Measurements from ENCODE around the gene GKAP1.
"Not testable (repeated sequence)": the region's sequence is repeated elsewhere in the genome, so short reads cannot be mapped to it uniquely, and the experiment has no call there.

DNA sequence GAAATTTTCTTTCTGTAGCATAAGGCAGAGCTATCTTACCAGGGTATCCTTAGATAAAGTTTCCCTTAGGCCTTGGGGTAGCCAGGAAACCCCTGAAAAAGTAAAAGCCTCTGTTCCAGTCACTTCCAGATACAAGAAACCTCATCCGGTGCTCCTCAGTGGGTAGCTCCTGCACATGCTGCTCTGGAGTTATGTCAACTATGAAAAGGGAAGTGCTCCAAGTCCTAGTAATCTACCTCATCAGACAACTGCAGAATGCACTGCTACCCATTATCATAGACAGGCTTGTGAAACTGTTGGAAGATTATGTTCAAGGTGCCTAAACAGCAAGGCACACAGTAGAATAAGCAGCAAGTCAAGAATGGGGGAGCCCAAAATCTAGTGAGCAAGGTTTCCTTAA, 8.4 kb downstream of the GKAP1 start:
- TF ChIP-seq, protein P1, sequence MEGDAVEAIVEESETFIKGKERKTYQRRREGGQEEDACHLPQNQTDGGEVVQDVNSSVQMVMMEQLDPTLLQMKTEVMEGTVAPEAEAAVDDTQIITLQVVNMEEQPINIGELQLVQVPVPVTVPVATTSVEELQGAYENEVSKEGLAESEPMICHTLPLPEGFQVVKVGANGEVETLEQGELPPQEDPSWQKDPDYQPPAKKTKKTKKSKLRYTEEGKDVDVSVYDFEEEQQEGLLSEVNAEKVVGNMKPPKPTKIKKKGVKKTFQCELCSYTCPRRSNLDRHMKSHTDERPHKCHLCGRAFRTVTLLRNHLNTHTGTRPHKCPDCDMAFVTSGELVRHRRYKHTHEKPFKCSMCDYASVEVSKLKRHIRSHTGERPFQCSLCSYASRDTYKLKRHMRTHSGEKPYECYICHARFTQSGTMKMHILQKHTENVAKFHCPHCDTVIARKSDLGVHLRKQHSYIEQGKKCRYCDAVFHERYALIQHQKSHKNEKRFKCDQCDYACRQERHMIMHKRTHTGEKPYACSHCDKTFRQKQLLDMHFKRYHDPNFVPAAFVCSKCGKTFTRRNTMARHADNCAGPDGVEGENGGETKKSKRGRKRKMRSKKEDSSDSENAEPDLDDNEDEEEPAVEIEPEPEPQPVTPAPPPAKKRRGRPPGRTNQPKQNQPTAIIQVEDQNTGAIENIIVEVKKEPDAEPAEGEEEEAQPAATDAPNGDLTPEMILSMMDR (IDR thresholded peaks at IDR 0.05; ENCODE audit: low read length): not testable (repeated sequence)
- TF ChIP-seq EZH2 (IDR thresholded peaks at IDR 0.05; ENCODE audit: borderline replicate concordance, low read length): not testable (repeated sequence)

Data from OCI-LY1 (cell line).